HepG2 (cell line): ENCODE measurements around the gene FNDC8. TPM values are rescaled to one million over a fixed set of nuclear protein-coding genes. Genes with fewer than 3 reads are reported as not detected.

Experiments
- AGO2 ChIP-seq: fragments of 200-400 bp; formaldehyde crosslinking; optimal IDR thresholded peaks from 2 replicates; pipeline ENCODE3; 2017; ENCODE audit warnings: mild to moderate bottlenecking, low read depth, low read length, moderate library complexity
- EHMT2 ChIP-seq: fragments of 200-600 bp; sonication (generic); IDR thresholded peaks from 2 replicates; pipeline ENCODE4 v1.7.0; 2017; ENCODE audit warnings: antibody characterized with exemption, low read depth, low read length, borderline replicate concordance
- FOXC1 ChIP-seq: sonication (generic); formaldehyde crosslinking; IDR thresholded peaks from 2 replicates; pipeline ENCODE4 v1.8.0; 2022; ENCODE audit warnings: mild to moderate bottlenecking, missing genetic modification reagents, borderline replicate concordance
- HCFC1 ChIP-seq: fragments of 150-350 bp; IDR thresholded peaks from 2 replicates; pipeline ENCODE4 v1.6.1; 2014; ENCODE audit warnings: low read depth, low read length
- JDP2 ChIP-seq: sonication (generic); formaldehyde crosslinking; IDR thresholded peaks from 2 replicates; pipeline ENCODE4 v1.8.1; 2022; ENCODE audit warnings: missing genetic modification reagents, borderline replicate concordance
- KLF15 ChIP-seq: sonication (generic); formaldehyde crosslinking; IDR thresholded peaks from 2 replicates; pipeline ENCODE4 v1.8.1; 2023; ENCODE audit warnings: borderline replicate concordance, mild to moderate bottlenecking, inconsistent platforms, missing genetic modification reagents, mixed read lengths
- MTA1 ChIP-seq: sonication (generic); formaldehyde crosslinking; IDR thresholded peaks from 2 replicates; pipeline ENCODE4 v1.4.0; 2020; ENCODE audit warnings: missing genetic modification reagents, mild to moderate bottlenecking, borderline replicate concordance
- SP5 ChIP-seq: IDR thresholded peaks from 2 replicates; pipeline ENCODE4 v1.6.1; 2016; ENCODE audit warnings: low read depth, borderline replicate concordance
- TEAD2 ChIP-seq: sonication (generic); formaldehyde crosslinking; IDR thresholded peaks from 2 replicates; pipeline ENCODE4 v1.9.0; 2021; ENCODE audit warnings: missing genetic modification reagents
- THYN1 ChIP-seq: sonication (generic); formaldehyde crosslinking; IDR thresholded peaks from 2 replicates; pipeline ENCODE4 v1.8.1; 2023; ENCODE audit warnings: low read depth, mild to moderate bottlenecking, moderate library complexity, missing genetic modification reagents, borderline replicate concordance
- polyA plus RNA-seq, 8 experiments: library from polyadenylated mRNA; depleted of rRNA in 3 of 8; stranded (reverse) in 7 of 8; unstranded in 1 of 8; fragments of >200 nt; fragmentation: Illumina TruSeq in 4 of 8; extraction: Trizol in 4 of 8; gene quantifications; 2 replicates each; pipeline versions ENCODE4 v1.2.1 to v1.2.3, GENCODE V29; 2011 to 2016; ENCODE audit warnings: low read depth in 4 of 8, missing spikeins in 1 of 8, mixed read lengths in 1 of 8; ENCODE audit not compliant: insufficient read depth in 1 of 8
- total RNA-seq, 5 experiments: library from RNA; depleted of rRNA; stranded (reverse); fragments of >200 nt; fragmentation: Illumina TruSeq; extraction: Trizol; gene quantifications; 2 replicates each; pipeline ENCODE4 v1.2.3, GENCODE V29; 2016; ENCODE audit warnings: low read depth in 1 of 5
- TF ChIP-seq, protein P1 (sequence below): sonication (generic); formaldehyde crosslinking; IDR thresholded peaks from 2 replicates; pipeline ENCODE4 v1.4.0; 2020; ENCODE audit warnings: mild to moderate bottlenecking, missing genetic modification reagents
- TF ChIP-seq, protein P2 (sequence below): IDR thresholded peaks from 2 replicates; pipeline ENCODE4 v1.6.1; 2016; ENCODE audit warnings: missing genetic modification reagents, missing compliant biosample characterization
- TF ChIP-seq, protein P3 (sequence below): sonication (generic); formaldehyde crosslinking; IDR thresholded peaks from 2 replicates; pipeline ENCODE4 v1.4.0; 2020; ENCODE audit warnings: missing genetic modification reagents
- TF ChIP-seq, protein P4 (sequence below): sonication (generic); formaldehyde crosslinking; IDR thresholded peaks from 2 replicates; pipeline ENCODE4 v1.5.1; 2020; ENCODE audit warnings: mild to moderate bottlenecking, moderate library complexity, missing genetic modification reagents
- TF ChIP-seq, protein P5 (sequence below): sonication (generic); formaldehyde crosslinking; IDR thresholded peaks from 2 replicates; pipeline ENCODE4 v1.5.1; 2020; ENCODE audit warnings: missing genetic modification reagents, mild to moderate bottlenecking, borderline replicate concordance

FNDC8 gene
- total and polyA plus RNA-seq, 2 of the 13 experiments (the other 11 are each of a cell fraction or from before 2014, with no cell fraction given), result not detected

DNA sequence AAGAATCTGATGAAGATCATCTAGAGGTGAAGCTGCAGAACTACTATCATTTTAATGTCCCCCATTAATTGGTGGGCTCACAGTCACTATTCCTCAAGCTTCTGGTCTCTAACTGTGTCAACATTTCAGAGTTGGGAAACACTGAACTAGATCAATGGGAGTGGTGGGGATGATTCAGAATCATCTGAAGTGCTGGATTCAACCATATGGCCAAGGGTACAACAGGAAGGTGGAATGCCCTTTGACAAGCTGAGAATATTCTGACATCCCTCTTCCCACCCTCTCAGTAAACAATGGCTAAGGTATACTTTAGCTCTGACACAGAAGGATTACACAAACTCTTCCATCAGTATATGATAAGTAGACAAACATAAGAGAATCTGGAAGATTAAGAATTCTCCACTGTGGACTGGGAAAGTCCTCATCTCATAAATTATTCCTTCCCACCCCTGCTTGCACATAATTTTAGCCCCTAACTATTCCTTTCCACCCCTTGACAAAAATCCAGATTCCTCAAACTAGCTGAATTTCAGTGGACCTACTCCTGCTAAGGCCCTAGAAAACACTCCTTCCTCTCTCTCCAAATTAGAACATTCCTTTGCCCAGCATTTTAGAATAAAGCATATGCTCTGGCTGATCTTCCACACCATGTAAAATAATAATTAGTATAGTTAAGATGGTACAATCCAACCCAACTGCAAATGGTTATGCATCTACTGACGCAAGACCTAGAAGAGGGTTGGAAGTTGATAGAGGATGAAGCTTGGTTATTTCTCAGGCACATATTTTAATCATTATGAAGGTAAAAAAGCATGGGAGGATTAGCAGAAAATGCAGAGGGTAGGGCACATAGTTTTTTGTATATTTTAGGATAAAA lies 41.6 kb upstream of the FNDC8 start (continued):
- TF ChIP-seq THYN1 (no peak), EHMT2 (peak; percentile 39; the same call in 1 of the 2 replicates), TEAD2 (CRISPR knock-in tag) (no peak), AGO2 (no peak), JDP2 (no peak), KLF15 (CRISPR knock-in tag) (no peak), HCFC1 (no peak), FOXC1 (CRISPR knock-in tag) (no peak), SP5 (CRISPR knock-in tag) (peak; percentile 47; the same call in 1 of the 2 replicates), MTA1 (CRISPR knock-in tag) (no peak)
- TF ChIP-seq, protein P1, sequence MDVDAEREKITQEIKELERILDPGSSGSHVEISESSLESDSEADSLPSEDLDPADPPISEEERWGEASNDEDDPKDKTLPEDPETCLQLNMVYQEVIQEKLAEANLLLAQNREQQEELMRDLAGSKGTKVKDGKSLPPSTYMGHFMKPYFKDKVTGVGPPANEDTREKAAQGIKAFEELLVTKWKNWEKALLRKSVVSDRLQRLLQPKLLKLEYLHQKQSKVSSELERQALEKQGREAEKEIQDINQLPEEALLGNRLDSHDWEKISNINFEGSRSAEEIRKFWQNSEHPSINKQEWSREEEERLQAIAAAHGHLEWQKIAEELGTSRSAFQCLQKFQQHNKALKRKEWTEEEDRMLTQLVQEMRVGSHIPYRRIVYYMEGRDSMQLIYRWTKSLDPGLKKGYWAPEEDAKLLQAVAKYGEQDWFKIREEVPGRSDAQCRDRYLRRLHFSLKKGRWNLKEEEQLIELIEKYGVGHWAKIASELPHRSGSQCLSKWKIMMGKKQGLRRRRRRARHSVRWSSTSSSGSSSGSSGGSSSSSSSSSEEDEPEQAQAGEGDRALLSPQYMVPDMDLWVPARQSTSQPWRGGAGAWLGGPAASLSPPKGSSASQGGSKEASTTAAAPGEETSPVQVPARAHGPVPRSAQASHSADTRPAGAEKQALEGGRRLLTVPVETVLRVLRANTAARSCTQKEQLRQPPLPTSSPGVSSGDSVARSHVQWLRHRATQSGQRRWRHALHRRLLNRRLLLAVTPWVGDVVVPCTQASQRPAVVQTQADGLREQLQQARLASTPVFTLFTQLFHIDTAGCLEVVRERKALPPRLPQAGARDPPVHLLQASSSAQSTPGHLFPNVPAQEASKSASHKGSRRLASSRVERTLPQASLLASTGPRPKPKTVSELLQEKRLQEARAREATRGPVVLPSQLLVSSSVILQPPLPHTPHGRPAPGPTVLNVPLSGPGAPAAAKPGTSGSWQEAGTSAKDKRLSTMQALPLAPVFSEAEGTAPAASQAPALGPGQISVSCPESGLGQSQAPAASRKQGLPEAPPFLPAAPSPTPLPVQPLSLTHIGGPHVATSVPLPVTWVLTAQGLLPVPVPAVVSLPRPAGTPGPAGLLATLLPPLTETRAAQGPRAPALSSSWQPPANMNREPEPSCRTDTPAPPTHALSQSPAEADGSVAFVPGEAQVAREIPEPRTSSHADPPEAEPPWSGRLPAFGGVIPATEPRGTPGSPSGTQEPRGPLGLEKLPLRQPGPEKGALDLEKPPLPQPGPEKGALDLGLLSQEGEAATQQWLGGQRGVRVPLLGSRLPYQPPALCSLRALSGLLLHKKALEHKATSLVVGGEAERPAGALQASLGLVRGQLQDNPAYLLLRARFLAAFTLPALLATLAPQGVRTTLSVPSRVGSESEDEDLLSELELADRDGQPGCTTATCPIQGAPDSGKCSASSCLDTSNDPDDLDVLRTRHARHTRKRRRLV (CRISPR knock-in tag), result no peak
- TF ChIP-seq, protein P2, sequence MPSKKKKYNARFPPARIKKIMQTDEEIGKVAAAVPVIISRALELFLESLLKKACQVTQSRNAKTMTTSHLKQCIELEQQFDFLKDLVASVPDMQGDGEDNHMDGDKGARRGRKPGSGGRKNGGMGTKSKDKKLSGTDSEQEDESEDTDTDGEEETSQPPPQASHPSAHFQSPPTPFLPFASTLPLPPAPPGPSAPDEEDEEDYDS (CRISPR knock-in tag), result no peak
- TF ChIP-seq, protein P3, sequence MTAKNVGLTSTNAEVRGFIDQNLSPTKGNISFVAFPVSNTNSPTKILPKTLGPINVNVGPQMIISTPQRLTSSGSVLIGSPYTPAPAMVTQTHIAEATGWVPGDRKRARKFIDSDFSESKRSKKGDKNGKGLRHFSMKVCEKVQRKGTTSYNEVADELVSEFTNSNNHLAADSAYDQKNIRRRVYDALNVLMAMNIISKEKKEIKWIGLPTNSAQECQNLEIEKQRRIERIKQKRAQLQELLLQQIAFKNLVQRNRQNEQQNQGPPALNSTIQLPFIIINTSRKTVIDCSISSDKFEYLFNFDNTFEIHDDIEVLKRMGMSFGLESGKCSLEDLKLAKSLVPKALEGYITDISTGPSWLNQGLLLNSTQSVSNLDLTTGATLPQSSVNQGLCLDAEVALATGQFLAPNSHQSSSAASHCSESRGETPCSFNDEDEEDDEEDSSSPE, result no peak
- TF ChIP-seq, protein P4, sequence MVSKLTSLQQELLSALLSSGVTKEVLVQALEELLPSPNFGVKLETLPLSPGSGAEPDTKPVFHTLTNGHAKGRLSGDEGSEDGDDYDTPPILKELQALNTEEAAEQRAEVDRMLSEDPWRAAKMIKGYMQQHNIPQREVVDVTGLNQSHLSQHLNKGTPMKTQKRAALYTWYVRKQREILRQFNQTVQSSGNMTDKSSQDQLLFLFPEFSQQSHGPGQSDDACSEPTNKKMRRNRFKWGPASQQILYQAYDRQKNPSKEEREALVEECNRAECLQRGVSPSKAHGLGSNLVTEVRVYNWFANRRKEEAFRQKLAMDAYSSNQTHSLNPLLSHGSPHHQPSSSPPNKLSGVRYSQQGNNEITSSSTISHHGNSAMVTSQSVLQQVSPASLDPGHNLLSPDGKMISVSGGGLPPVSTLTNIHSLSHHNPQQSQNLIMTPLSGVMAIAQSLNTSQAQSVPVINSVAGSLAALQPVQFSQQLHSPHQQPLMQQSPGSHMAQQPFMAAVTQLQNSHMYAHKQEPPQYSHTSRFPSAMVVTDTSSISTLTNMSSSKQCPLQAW (CRISPR knock-in tag), result no peak
- TF ChIP-seq, protein P5, sequence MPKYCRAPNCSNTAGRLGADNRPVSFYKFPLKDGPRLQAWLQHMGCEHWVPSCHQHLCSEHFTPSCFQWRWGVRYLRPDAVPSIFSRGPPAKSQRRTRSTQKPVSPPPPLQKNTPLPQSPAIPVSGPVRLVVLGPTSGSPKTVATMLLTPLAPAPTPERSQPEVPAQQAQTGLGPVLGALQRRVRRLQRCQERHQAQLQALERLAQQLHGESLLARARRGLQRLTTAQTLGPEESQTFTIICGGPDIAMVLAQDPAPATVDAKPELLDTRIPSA (CRISPR knock-in tag), result no peak
